ENCODE data around the gene FAM229B. TPM values are rescaled to one million over a fixed set of nuclear protein-coding genes. Genes with fewer than 3 reads are reported as not detected.

FAM229B gene
- total and polyA plus RNA-seq, 2 of the 8 experiments (the other 6 are each of a cell fraction or from before 2014, with no cell fraction given), result 10.0 to 10.4 TPM

- Histone ChIP-seq H3K27ac (ENCODE audit: low read depth, low read length) (no peak overlapping the region), H4K91ac (replicated peaks; ENCODE audit: insufficient read length, low read length) (no peak overlapping the region), H3K23me2 (ENCODE audit: low read depth, low read length) (no peaks in the 10 kb centered on the region), H3K9ac (replicated peaks in 1 of 4; ENCODE audit: extremely low read depth in 1 of 4, low read depth in 3 of 4, low read length in 3 of 4) (no peak overlapping the region), H3K4me1 (replicated peaks in 1 of 4; ENCODE audit: control insufficient read depth in 3 of 4, insufficient read depth in 4 of 4, low read length in 3 of 4) (no peaks in the 10 kb centered on the region), H4K8ac (ENCODE audit: extremely low read depth, insufficient read depth, low read length) (no peak overlapping the region), H3K56ac (replicated peaks; ENCODE audit: insufficient read length, low read depth, low read length) (no peak overlapping the region), H3K4me3 (ENCODE audit: extremely low read depth in 1 of 4, insufficient read depth in 2 of 4, low read depth in 3 of 4, low read length in 4 of 4) (no peak overlapping the region), H3K27me3 (replicated peaks in 1 of 4; ENCODE audit: control insufficient read depth in 3 of 4, extremely low read depth in 1 of 4, insufficient read depth in 3 of 4, low read length in 3 of 4) (no peaks in the 10 kb centered on the region), H2BK5ac (ENCODE audit: low read depth, low read length) (no peak overlapping the region), H2BK20ac (ENCODE audit: low read length) (no peak overlapping the region), H3K79me2 (ENCODE audit: control insufficient read depth in 1 of 2, insufficient read depth in 2 of 2, low read length in 2 of 2) (no peaks in the 10 kb centered on the region), H2AFZ (ENCODE audit: low read length) (no peak overlapping the region), H3K9me3 (ENCODE audit: insufficient read depth in 2 of 2, low read depth in 1 of 2, low read length in 1 of 2) (no peaks in the 10 kb centered on the region), H3K4me2 (ENCODE audit: insufficient read depth in 1 of 2, low read depth in 2 of 2, low read length in 2 of 2) (no peak overlapping the region), H4K5ac (ENCODE audit: insufficient read length, low read depth, low read length) (no peak overlapping the region), H3K23ac (ENCODE audit: insufficient read length) (no peak overlapping the region), H2AK5ac (ENCODE audit: low read depth, low read length) (no peak overlapping the region), H3K18ac (ENCODE audit: extremely low read depth, low read length) (no peak overlapping the region), H2BK12ac (ENCODE audit: low read depth, low read length) (no peak overlapping the region), H3K36me3 (ENCODE audit: control insufficient read depth in 2 of 4, insufficient read depth in 4 of 4, low read length in 3 of 4) (no peaks in the 10 kb centered on the region), H3K14ac (ENCODE audit: insufficient read length) (no peak overlapping the region), H3K79me1 (ENCODE audit: low read depth, low read length) (no peaks in the 10 kb centered on the region), H2BK15ac (ENCODE audit: low read length) (no peak overlapping the region), H2BK120ac (replicated peaks; ENCODE audit: low read depth, low read length) (no peak overlapping the region), H4K20me1 (replicated peaks in 1 of 2; ENCODE audit: control insufficient read depth in 1 of 2, insufficient read depth in 2 of 2, low read length in 2 of 2) (no peaks in the 10 kb centered on the region), H3K4ac (replicated peaks; ENCODE audit: insufficient read length, low read depth, low read length) (no peak overlapping the region)
- CTCF ChIA-PET (ENCODE audit: partially characterized antibody), result no interaction called here
- TF ChIP-seq RAD21 (IDR thresholded peaks at IDR 0.05 in 1 of 2, conservative IDR thresholded peaks at IDR 0.05 in 1 of 2; ENCODE audit: low read depth in 2 of 2, low read length in 2 of 2), result 0 out of 4 replicates have a peak, but pooled peaks of 1 of the 2 experiments have one; percentile 9
- TF ChIP-seq CTCF (IDR thresholded peaks at IDR 0.05; ENCODE audit: control extremely low read depth in 1 of 3, insufficient read depth in 1 of 3, low read depth in 1 of 3, low read length in 3 of 3), result peak; percentile 3 to 16 (median 5); a peak in 2 of 4 replicates
- no peak for TF ChIP-seq SP4 (IDR thresholded peaks at IDR 0.05; ENCODE audit: low read length)
- 89% methylated on average over 6 of the region's 6 CpGs; no CpG with 5 or more reads in 1 of the 2 experiments for WGBS, 2 experiments (ENCODE audit: extremely low coverage in 1 of 2, insufficient coverage in 1 of 2, insufficient read length in 1 of 2, insufficient replicate concordance in 2 of 2, low coverage in 1 of 2, low lambda C conversion rate in 2 of 2, missing lambda C conversion rate in 1 of 2)
- DNase-seq (ENCODE audit: low read depth in 1 of 2, low spot score in 2 of 2) (no peak), FAIRE-seq (no peak)
- POLR2A ChIA-PET (ENCODE audit: partially characterized antibody), result no interaction called here
Measured at GRCh38 chr6:112148103-112148502, 60.7 kb downstream of the FAM229B start.

Data from H1 (cell line).